ENCODE measurements around the gene KRTAP9-3.
"Not testable (repeated sequence)": the region's sequence is repeated elsewhere in the genome, so short reads cannot be mapped to it uniquely, and the experiment has no call there.

GRCh38 chr17:41255381-41256290 is 23.4 kb downstream of the KRTAP9-3 start, which contains the start of gene KRTAP9-9:
- not testable (repeated sequence) for TF ChIP-seq POLR2AphosphoS5, POLR2A (IDR thresholded peaks at IDR 0.05)

Data from breast epithelium (tissue), 3 donors.